ENCODE results near the gene GPHN.
"Not testable (repeated sequence)": the region's sequence is repeated elsewhere in the genome, so short reads cannot be mapped to it uniquely, and the experiment has no call there.

The GPHN gene

GRCh38 chr14:66708267-66708666, 200.3 kb downstream of the GPHN start:
- Histone ChIP-seq H3K9me3 (ENCODE audit: control insufficient read depth, insufficient read depth, low read length) (peaks cover 5% of the 10 kb centered on the region), H3K36me3 (ENCODE audit: insufficient read depth, low read length) (no peaks in the 10 kb centered on the region)

GRCh38 chr14:66709291-66709690, 201.3 kb downstream of the GPHN start:
- peaks cover 5% of the 10 kb centered on the region for H3K9me3 ChIP-seq (ENCODE audit: control insufficient read depth, insufficient read depth, low read length)
- H3K4me1 ChIP-seq (ENCODE audit: insufficient read depth, low read length), result no peaks in the 10 kb centered on the region
- H3K36me3 ChIP-seq (ENCODE audit: insufficient read depth, low read length), result no peaks in the 10 kb centered on the region
- H3K9ac ChIP-seq (ENCODE audit: low read depth, low read length), result no peak overlapping the region

More at GRCh38 chr14:66708267-66708666, 200.3 kb downstream of the GPHN start:
- Histone ChIP-seq H3K9ac (ENCODE audit: low read depth, low read length) (no peak overlapping the region), H3K4me1 (ENCODE audit: insufficient read depth, low read length) (no peaks in the 10 kb centered on the region)

GRCh38 chr14:66714291-66714690, 206.3 kb downstream of the GPHN start:
- H3K4me1 ChIP-seq (ENCODE audit: insufficient read depth, low read length); H3K9ac ChIP-seq (ENCODE audit: low read depth, low read length); H3K36me3 ChIP-seq (ENCODE audit: insufficient read depth, low read length): not testable (repeated sequence)

GRCh38 chr14:66715313-66715712, 207.4 kb downstream of the GPHN start:
- not testable (repeated sequence) for H3K9ac ChIP-seq (ENCODE audit: low read depth, low read length); H3K36me3 ChIP-seq (ENCODE audit: insufficient read depth, low read length); H3K4me1 ChIP-seq (ENCODE audit: insufficient read depth, low read length); H3K9me3 ChIP-seq (ENCODE audit: control insufficient read depth, insufficient read depth, low read length)

More at GRCh38 chr14:66714291-66714690, 206.3 kb downstream of the GPHN start:
- not testable (repeated sequence) for H3K9me3 ChIP-seq (ENCODE audit: control insufficient read depth, insufficient read depth, low read length)

GRCh38 chr14:66716227-66716626, 208.3 kb downstream of the GPHN start:
- no peaks in the 10 kb centered on the region; the same call in 1 of the 2 replicates for H3K4me1 ChIP-seq (ENCODE audit: insufficient read depth, low read length)
- no peaks in the 10 kb centered on the region for H3K9me3 ChIP-seq (ENCODE audit: control insufficient read depth, insufficient read depth, low read length)
- H3K36me3 ChIP-seq (ENCODE audit: insufficient read depth, low read length), result no peaks in the 10 kb centered on the region
- no peak overlapping the region for H3K9ac ChIP-seq (ENCODE audit: low read depth, low read length)

- H3K9me3 ChIP-seq (ENCODE audit: control insufficient read depth, insufficient read depth, low read length), result no peaks in the 10 kb centered on the region
- H3K4me1 ChIP-seq (ENCODE audit: insufficient read depth, low read length), result no peaks in the 10 kb centered on the region; the same call in 1 of the 2 replicates
- H3K9ac ChIP-seq (ENCODE audit: low read depth, low read length), result no peak overlapping the region
- H3K36me3 ChIP-seq (ENCODE audit: insufficient read depth, low read length), result no peaks in the 10 kb centered on the region
These were observed 209.7 kb downstream of the GPHN start for GRCh38 chr14:66717561-66718140.

GRCh38 chr14:66724996-66725395, 217.0 kb downstream of the GPHN start:
- Histone ChIP-seq H3K4me1 (ENCODE audit: insufficient read depth, low read length) (no peaks in the 10 kb centered on the region), H3K36me3 (ENCODE audit: insufficient read depth, low read length) (no peaks in the 10 kb centered on the region), H3K9ac (ENCODE audit: low read depth, low read length) (no peak overlapping the region), H3K9me3 (ENCODE audit: control insufficient read depth, insufficient read depth, low read length) (0 out of 2 replicates have a peak, but pooled peaks cover 3% of the 10 kb centered on the region)

GRCh38 chr14:66731298-66731697, 223.4 kb downstream of the GPHN start:
- H3K9ac ChIP-seq (ENCODE audit: low read depth, low read length); H3K4me1 ChIP-seq (ENCODE audit: insufficient read depth, low read length); H3K9me3 ChIP-seq (ENCODE audit: control insufficient read depth, insufficient read depth, low read length): not testable (repeated sequence)

GRCh38 chr14:66735853-66736252, 227.9 kb downstream of the GPHN start:
- H3K4me1 ChIP-seq (ENCODE audit: insufficient read depth, low read length), result no peaks in the 10 kb centered on the region
- peaks cover 2% of the 10 kb centered on the region; the same call in 1 of the 2 replicates for H3K9me3 ChIP-seq (ENCODE audit: control insufficient read depth, insufficient read depth, low read length)
- H3K9ac ChIP-seq (ENCODE audit: low read depth, low read length), result no peak overlapping the region
- no peaks in the 10 kb centered on the region for H3K36me3 ChIP-seq (ENCODE audit: insufficient read depth, low read length)

More at GRCh38 chr14:66731298-66731697, 223.4 kb downstream of the GPHN start:
- not testable (repeated sequence) for H3K36me3 ChIP-seq (ENCODE audit: insufficient read depth, low read length)

- no peaks in the 10 kb centered on the region for H3K36me3 ChIP-seq (ENCODE audit: insufficient read depth, low read length)
- no peaks in the 10 kb centered on the region for H3K4me1 ChIP-seq (ENCODE audit: insufficient read depth, low read length)
- H3K9me3 ChIP-seq (ENCODE audit: control insufficient read depth, insufficient read depth, low read length), result peaks cover 2% of the 10 kb centered on the region; the same call in 1 of the 2 replicates
- no peak overlapping the region for H3K9ac ChIP-seq (ENCODE audit: low read depth, low read length)
These were observed 231.9 kb downstream of the GPHN start for GRCh38 chr14:66739826-66740225.

GRCh38 chr14:66745078-66745477, 237.1 kb downstream of the GPHN start:
- Histone ChIP-seq H3K36me3 (ENCODE audit: insufficient read depth, low read length) (no peaks in the 10 kb centered on the region), H3K9me3 (ENCODE audit: control insufficient read depth, insufficient read depth, low read length) (0 out of 2 replicates have a peak, but pooled peaks cover under 1% of the 10 kb centered on the region), H3K4me1 (ENCODE audit: insufficient read depth, low read length) (no peaks in the 10 kb centered on the region), H3K9ac (ENCODE audit: low read depth, low read length) (no peak overlapping the region)

GRCh38 chr14:66746316-66747006, 238.5 kb downstream of the GPHN start:
- H3K9ac ChIP-seq (ENCODE audit: low read depth, low read length), result no peak overlapping the region
- H3K36me3 ChIP-seq (ENCODE audit: insufficient read depth, low read length), result no peaks in the 10 kb centered on the region
- H3K4me1 ChIP-seq (ENCODE audit: insufficient read depth, low read length), result no peaks in the 10 kb centered on the region
- H3K9me3 ChIP-seq (ENCODE audit: control insufficient read depth, insufficient read depth, low read length), result no peaks in the 10 kb centered on the region

GRCh38 chr14:66752109-66752508, 244.2 kb downstream of the GPHN start:
- H3K9me3 ChIP-seq (ENCODE audit: control insufficient read depth, insufficient read depth, low read length), result no peaks in the 10 kb centered on the region
- H3K4me1 ChIP-seq (ENCODE audit: insufficient read depth, low read length), result no peaks in the 10 kb centered on the region
- H3K9ac ChIP-seq (ENCODE audit: low read depth, low read length), result no peak overlapping the region
- H3K36me3 ChIP-seq (ENCODE audit: insufficient read depth, low read length), result no peaks in the 10 kb centered on the region

- H3K36me3 ChIP-seq (ENCODE audit: insufficient read depth, low read length), result no peaks in the 10 kb centered on the region
- H3K9me3 ChIP-seq (ENCODE audit: control insufficient read depth, insufficient read depth, low read length), result no peaks in the 10 kb centered on the region
- H3K4me1 ChIP-seq (ENCODE audit: insufficient read depth, low read length), result no peaks in the 10 kb centered on the region
- H3K9ac ChIP-seq (ENCODE audit: low read depth, low read length), result no peak overlapping the region
These were observed 250.2 kb downstream of the GPHN start for GRCh38 chr14:66758031-66758613.

GRCh38 chr14:66772146-66772545, 264.2 kb downstream of the GPHN start:
- Histone ChIP-seq H3K9ac (ENCODE audit: low read depth, low read length) (no peak overlapping the region), H3K4me1 (ENCODE audit: insufficient read depth, low read length) (no peaks in the 10 kb centered on the region), H3K36me3 (ENCODE audit: insufficient read depth, low read length) (no peaks in the 10 kb centered on the region), H3K9me3 (ENCODE audit: control insufficient read depth, insufficient read depth, low read length) (no peaks in the 10 kb centered on the region)
